GM15510 (cell line): ENCODE results near the gene L1CAM.

Experiments
- POLR2A ChIP-seq: IDR thresholded peaks from 3 replicates; pipeline ENCODE4 v1.6.1; 2011; ENCODE audit warnings: borderline replicate concordance; ENCODE audit not compliant: insufficient read length; ENCODE audit errors: extremely low read depth

Gene L1CAM

GRCh38 chrX:153878969-153879653, 6.9 kb downstream of the L1CAM start:
- TF ChIP-seq POLR2A, result no peak

DNA sequence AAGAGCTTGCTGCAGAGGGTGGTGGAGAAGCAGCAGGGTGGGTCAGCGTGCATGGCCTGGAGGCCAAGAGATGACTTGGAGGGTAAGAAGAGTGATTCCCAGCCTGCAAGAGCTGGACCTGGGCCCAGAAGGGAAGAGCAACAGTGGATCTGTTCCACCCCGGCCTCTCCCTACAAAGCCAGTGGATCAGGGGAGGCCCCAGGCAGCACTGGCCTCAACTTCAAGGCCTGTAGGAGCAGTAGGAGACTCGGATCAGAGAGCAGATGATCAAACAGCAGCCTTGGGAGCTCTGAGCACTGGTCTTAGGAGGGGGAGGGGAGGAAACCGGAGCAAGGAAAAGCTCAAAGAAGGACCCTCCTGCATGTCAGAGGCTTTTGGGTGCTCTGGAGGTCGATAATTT, 7.6 kb downstream of the L1CAM start:
- no peak for TF ChIP-seq POLR2A

GRCh38 chrX:153877571-153878261, 8.3 kb downstream of the L1CAM start:
- TF ChIP-seq POLR2A, result no peak

DNA sequence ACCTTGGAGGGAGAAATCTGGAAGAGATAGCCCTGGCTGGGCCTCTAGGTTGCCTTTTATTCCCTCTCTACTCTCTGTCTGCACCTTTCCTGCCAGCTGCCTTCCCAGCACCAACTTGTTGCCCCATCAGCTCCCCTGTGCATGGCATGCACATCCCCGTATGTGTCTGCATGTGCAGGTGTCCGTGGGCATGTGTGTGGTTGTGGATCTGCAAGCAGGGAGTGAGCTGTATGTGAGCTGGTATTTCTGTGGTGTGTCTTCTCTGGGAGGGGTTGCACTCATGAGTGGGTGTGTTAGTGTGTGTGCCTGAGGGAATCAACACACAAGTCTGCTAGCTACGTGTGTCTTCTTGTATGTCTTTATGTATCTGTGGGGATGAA, 9.9 kb downstream of the L1CAM start:
- TF ChIP-seq POLR2A, result no peak

DNA sequence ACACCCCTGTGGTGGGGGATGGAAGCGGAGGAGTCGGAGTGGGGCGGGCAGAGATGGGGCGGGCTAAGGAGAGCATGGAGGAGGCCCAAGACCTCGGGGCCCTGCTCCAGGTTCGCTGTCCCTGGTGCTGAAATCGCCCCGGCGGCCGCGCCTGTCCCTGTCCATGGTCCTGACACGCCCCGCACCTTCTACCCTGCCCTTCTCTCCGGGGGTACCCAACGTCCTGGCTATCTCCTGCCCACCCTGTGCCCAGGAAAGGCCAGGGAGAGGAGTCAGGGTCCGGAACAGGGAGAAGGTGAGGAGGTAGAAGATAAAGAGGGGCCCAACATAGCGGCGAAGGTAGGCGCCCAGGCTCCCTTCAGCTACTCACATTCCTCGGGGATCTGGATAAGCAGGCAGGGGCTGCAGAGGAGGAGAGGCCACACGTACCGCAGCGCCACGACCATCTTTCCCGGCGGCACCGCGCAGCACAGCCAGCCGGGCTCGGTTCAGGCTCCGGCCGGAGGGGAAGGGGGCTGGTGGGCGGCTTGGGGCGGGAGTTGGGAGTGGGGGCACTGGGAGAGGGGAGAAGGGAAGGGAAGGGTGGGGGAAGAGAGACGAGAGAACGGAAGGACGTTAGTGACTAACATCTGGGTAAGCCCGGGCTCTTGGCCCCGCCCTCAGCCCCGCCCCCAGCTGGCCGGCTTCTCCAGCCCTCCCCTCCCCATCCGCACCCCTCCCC, 10.4 kb downstream of the L1CAM start:
- TF ChIP-seq POLR2A, result no peak

DNA sequence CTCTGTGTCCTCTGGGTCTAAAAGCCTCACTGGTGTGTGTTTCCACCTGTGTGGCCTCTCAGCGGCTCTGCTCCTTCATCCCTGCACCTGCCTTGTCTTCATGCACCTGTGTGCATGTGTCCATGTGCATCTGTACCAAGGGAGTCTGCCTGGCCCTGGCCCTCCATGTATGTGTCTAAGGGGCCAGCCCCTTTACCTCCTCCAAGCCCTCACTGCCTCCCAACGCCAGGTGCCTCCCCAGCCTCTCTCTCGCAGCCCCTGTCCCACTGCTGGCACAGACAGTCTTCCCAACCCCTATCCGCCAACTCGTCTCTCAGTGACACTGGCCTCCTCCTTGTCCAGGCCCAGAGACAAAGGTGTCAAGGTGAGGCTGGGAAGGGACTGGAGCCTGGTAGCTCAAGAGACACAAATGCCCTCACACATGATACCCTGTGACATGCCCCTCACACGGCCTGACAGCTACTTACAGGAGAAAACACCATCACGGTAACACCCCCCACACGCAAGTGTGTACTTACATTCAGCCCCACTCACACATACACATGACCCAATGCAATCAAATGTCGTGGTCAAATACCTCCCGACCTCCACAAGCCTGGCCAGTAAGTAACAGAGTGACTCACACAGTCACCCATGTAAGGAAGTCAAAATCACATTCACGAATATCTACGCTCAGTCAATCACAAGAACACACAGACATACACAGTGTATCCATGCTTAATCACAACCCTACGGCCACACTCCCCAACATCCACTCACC, 11.4 kb downstream of the L1CAM start:
- TF ChIP-seq POLR2A, result no peak

DNA sequence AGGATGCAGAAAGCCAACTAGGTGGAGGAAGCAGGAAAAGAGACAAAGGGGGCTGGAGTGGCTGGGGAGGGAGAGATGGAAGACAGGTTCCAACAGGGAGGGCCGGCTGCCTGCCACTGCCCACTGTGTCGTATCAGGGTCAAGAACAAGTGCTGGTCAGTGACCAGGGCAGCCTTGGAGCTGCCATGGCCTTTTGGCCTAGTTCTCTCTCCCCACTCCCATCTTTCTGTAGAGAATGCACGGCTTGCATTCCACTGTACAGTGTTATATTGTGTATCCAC, 11.9 kb downstream of the L1CAM start:
- TF ChIP-seq POLR2A, result no peak

DNA sequence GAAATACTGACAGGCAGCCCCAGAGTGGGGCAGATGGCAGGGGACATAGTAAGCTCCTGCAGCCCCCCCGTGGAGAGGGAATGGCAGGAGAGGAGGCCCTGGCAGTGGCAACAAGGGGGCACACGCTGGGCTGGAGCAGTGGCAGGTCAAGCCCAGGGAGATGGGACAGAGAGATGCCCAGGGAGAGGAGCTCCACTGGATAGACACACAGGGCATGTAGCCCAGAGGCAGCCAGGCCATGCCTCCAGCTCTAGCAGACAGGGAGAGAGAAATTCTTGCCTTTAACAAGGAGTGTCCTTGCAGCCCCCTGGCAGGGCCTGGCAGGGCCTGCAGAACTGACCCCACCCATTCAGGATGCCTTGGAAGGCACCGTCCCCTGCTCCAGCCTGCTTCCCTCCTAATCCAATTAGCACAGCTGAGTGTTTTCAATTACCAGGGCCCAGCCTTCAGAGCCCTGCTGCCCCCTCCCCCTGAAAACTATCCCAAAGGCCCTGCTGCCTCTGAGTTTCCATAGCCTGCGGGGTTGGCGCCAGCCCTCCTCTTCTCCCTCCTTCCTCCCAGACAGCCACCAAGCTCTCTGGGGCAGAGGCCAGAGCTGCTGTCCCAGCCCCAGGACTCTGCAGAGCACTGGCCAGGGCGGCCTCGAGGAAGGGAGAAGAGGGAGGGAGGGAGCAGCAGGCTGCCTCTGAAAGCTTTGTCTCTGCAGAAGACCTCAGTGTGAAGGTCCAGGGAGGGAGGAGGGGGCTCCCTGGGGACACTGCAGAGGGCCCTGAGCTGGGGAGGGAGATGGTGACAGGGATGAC, 12.5 kb downstream of the L1CAM start:
- no peak for TF ChIP-seq POLR2A

GRCh38 chrX:153871946-153872878, 13.8 kb downstream of the L1CAM start:
- TF ChIP-seq POLR2A, result no peak

DNA sequence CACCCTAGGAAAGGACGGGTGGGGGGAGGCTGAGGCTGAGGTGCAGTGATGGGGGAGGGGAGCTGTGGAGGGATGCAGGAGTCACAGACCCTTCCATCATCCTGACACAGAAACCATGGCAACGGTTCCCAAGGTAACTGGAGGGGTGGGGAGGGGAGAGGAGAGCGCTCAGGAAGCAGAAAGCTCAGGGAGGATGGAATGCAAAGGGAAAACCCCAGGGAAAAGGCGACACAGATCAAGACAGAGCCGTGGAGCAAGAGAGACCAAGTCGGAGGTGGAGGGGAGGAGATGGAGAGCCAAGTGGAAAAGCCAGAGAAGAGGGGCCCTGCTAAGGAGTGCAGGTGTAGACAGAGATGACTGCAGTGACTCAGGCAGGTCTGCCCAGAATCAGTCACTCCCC, 14.5 kb downstream of the L1CAM start:
- no peak for TF ChIP-seq POLR2A

DNA sequence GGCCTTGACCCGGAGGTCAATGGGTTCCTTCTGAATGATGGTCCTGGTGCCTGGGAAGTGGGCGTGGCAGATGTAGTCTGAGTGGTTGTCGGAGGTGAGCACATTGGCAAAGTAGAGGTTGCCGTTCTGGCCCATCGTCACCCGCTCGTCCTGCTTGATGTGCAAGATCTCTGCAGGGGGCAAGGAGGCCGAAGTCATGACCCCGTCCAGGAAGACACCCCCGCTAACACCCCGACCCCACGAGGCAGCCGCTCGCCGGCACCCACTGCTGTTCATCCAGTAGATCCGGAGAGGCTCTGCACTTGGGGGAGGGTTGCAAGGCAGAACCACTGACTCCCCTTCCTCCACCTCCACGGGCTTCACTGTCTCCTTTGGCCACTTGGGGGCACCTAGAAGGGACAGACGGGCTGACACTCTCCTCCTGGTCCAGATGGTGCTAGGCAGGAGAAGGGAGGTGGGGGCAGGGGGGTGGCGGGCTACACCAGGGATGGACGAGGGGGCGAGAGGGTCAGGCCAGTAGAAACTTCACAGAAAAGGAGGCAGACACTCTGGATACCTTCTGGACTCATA, 15.1 kb downstream of the L1CAM start:
- no peak for TF ChIP-seq POLR2A

DNA sequence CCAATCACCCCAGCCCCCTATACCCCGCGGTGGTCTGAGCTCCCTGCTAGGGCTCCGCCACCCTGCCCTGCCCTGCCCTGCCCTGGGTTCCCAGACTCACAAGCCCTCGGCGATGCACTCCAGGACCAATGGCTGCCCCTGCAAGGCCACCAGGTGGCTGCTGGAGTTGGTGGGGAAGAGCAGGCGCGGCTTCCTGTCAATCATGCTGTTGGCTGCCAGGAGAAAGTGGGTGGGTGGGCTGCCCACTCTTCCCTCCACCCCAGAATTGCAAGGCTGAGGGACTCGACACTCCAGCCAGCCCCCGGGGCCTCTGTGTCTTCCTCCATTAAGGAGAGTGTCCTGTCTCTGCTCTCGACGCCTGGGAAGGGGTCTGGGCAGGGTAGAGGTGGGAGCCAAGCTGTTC, 15.7 kb downstream of the L1CAM start:
- TF ChIP-seq POLR2A, result no peak
